PC-9 (cell line): Measurements from ENCODE around the gene ARHGAP6. TPM values are rescaled to one million over a fixed set of nuclear protein-coding genes. Genes with fewer than 3 reads are reported as not detected.

Source experiments
- BruUV-seq: library from RNA; stranded (reverse); fragments of 400-500 nt; replicated peaks from 2 replicates; lab custom pipeline; 2021; lab: Mats Ljungman, UMichigan
- CTCF ChIA-PET: fragments of 300-600 bp; sonication (Branson Sonifier 250); formaldehyde crosslinking; loops from one replicate; lab custom pipeline; 2022; ENCODE audit warnings: antibody characterized with exemption; lab: Charles Lee
- POLR2A ChIA-PET: fragments of 300-600 bp; sonication (Branson Sonifier 250); formaldehyde crosslinking; loops from one replicate; lab custom pipeline; 2022; ENCODE audit warnings: antibody characterized with exemption; ENCODE audit not compliant: unreplicated experiment; lab: Charles Lee
- DNase-seq, 2 experiments: peaks; one replicate each; pipeline versions ENCODE4 v3.0.0 to v3.0.0-alpha.2; 2015 to 2022; ENCODE audit warnings: mixed read lengths in 1 of 2
- H2AFZ ChIP-seq: fragments of 200-600 bp; sonication (generic); 2 replicates; pipeline ENCODE4 v1.8.1; 2017; ENCODE audit warnings: antibody characterized with exemption
- H3F3A ChIP-seq: fragments of 200-600 bp; sonication (generic); 2 replicates; pipeline ENCODE4 v1.8.1; 2017; ENCODE audit warnings: antibody characterized with exemption, mild to moderate bottlenecking, low read depth; ENCODE audit not compliant: insufficient read depth
- H3K27ac ChIP-seq: fragments of 200-600 bp; sonication (generic); 2 replicates; pipeline ENCODE4 v1.6.1; 2016; ENCODE audit warnings: mixed run types
- H3K27me3 ChIP-seq: fragments of 200-600 bp; sonication (generic); 2 replicates; pipeline ENCODE4 v1.6.1; 2016; ENCODE audit warnings: low read depth, mixed run types; ENCODE audit not compliant: insufficient read depth
- H3K36me3 ChIP-seq: fragments of 200-600 bp; sonication (generic); 2 replicates; pipeline ENCODE4 v1.6.1; 2016; ENCODE audit warnings: low read depth, mixed run types
- H3K4me1 ChIP-seq: fragments of 200-600 bp; sonication (generic); replicated peaks from 2 replicates; pipeline ENCODE4 v1.6.1; 2016; ENCODE audit warnings: mixed run types; ENCODE audit not compliant: insufficient read depth
- H3K4me2 ChIP-seq: fragments of 200-600 bp; sonication (generic); 2 replicates; pipeline ENCODE4 v1.6.1; 2017; ENCODE audit warnings: mixed run types
- H3K4me3 ChIP-seq: fragments of 200-600 bp; sonication (generic); 2 replicates; pipeline ENCODE4 v1.6.1; 2016; ENCODE audit warnings: mixed run types
- H3K79me2 ChIP-seq: fragments of 200-600 bp; sonication (generic); 2 replicates; pipeline ENCODE4 v1.6.1; 2017; ENCODE audit warnings: low read depth, mixed run types
- H3K9me2 ChIP-seq: fragments of 200-600 bp; sonication (generic); 2 replicates; pipeline ENCODE4 v1.8.1; 2017; ENCODE audit warnings: mild to moderate bottlenecking; ENCODE audit not compliant: insufficient read depth
- H3K9me3 ChIP-seq: fragments of 200-600 bp; sonication (generic); 2 replicates; pipeline ENCODE4 v1.8.1; 2016; ENCODE audit warnings: low read depth; ENCODE audit not compliant: insufficient read depth
- H4K20me1 ChIP-seq: fragments of 200-600 bp; sonication (generic); 2 replicates; pipeline ENCODE4 v1.8.1; 2017; ENCODE audit not compliant: insufficient read depth
- CTCF ChIP-seq: fragments of 200-600 bp; sonication (generic); conservative IDR thresholded peaks from 2 replicates; pipeline ENCODE4 v1.6.1; 2017; ENCODE audit warnings: mixed run types, antibody characterized with exemption, mild to moderate bottlenecking, moderate library complexity
- EZH2 ChIP-seq: fragments of 200-600 bp; sonication (generic); IDR thresholded peaks from 2 replicates; pipeline ENCODE4 v1.8.0; 2017; ENCODE audit warnings: antibody characterized with exemption, low read depth
- intact Hi-C: fragments of 100-400 bp; cut with micrococcal nuclease; formaldehyde crosslinking; loops from one replicate; pipeline ENCODE4 v1.10.0; 2022; ENCODE audit not compliant: unreplicated experiment
- total RNA-seq: library from RNA; stranded (reverse); gene quantifications from 2 replicates; pipeline ENCODE4 v1.2.3, GENCODE V29; 2021

Gene ARHGAP6
- total RNA-seq, 1 experiment from 2014 or later: not detected

- no peak for TF ChIP-seq CTCF
- TF ChIP-seq EZH2: no peak
- Histone ChIP-seq H4K20me1 (no peaks in the 10 kb centered on the region), H3K9me3 (no peaks in the 10 kb centered on the region), H3K4me3 (no peak overlapping the region), H3F3A (no peaks in the 10 kb centered on the region), H3K9me2 (no peaks in the 10 kb centered on the region), H2AFZ (no peak overlapping the region), H3K4me1 (no peaks in the 10 kb centered on the region), H3K27me3 (no peaks in the 10 kb centered on the region), H3K27ac (no peak overlapping the region), H3K79me2 (no peaks in the 10 kb centered on the region), H3K4me2 (no peak overlapping the region), H3K36me3 (no peaks in the 10 kb centered on the region)
- ChIA-PET POLR2A (no interaction called here), CTCF (no interaction called here)
- intact Hi-C loops: no loop called here
- no TSS peak for BruUV-seq
- no peak for DNase-seq
Observed at GRCh38 chrX:11600578-11600977, 65.1 kb downstream of the ARHGAP6 start.

GRCh38 chrX:11597479-11597878, 68.2 kb downstream of the ARHGAP6 start:
- TF ChIP-seq EZH2 (no peak), CTCF (no peak)
- ChIA-PET CTCF (no interaction called here), POLR2A (no interaction called here)
- Histone ChIP-seq H3K27ac (no peak overlapping the region), H3K9me3 (no peaks in the 10 kb centered on the region), H3K4me1 (no peaks in the 10 kb centered on the region), H3K9me2 (no peaks in the 10 kb centered on the region), H3F3A (no peaks in the 10 kb centered on the region), H3K27me3 (no peaks in the 10 kb centered on the region), H4K20me1 (no peaks in the 10 kb centered on the region), H3K79me2 (no peaks in the 10 kb centered on the region), H3K36me3 (no peaks in the 10 kb centered on the region), H3K4me2 (no peak overlapping the region), H2AFZ (no peak overlapping the region), H3K4me3 (no peak overlapping the region)
- intact Hi-C loops: no loop called here
- no peak for DNase-seq
- no TSS peak for BruUV-seq

GRCh38 chrX:11591723-11592346, 73.9 kb downstream of the ARHGAP6 start:
- BruUV-seq: no TSS peak
- ChIA-PET POLR2A (no interaction called here), CTCF (no interaction called here)
- Histone ChIP-seq H4K20me1 (no peaks in the 10 kb centered on the region), H3K79me2 (no peaks in the 10 kb centered on the region), H3K9me2 (no peaks in the 10 kb centered on the region), H3K4me3 (no peak overlapping the region), H3K4me2 (no peak overlapping the region), H3K36me3 (no peaks in the 10 kb centered on the region), H3K9me3 (no peaks in the 10 kb centered on the region), H3K27ac (no peak overlapping the region), H2AFZ (no peak overlapping the region), H3F3A (no peaks in the 10 kb centered on the region), H3K27me3 (no peaks in the 10 kb centered on the region), H3K4me1 (no peaks in the 10 kb centered on the region)
- TF ChIP-seq EZH2 (no peak), CTCF (no peak)
- intact Hi-C loops: no loop called here
- DNase-seq: no peak
